OCI-LY3 (cell line): ENCODE results near the gene PIP4K2C.

Experiments
- CTCF ChIP-seq: fragments of 200-600, 300-600 bp; sonication (generic); IDR thresholded peaks from 2 replicates; pipeline ENCODE4 v1.5.1; 2014; ENCODE audit warnings: antibody characterized with exemption, low read length, low read depth
- EZH2phosphoT487 ChIP-seq: fragments of 200-600 bp; shearing (Covaris generic); IDR thresholded peaks from 2 replicates; pipeline ENCODE4 v1.6.1; 2018; ENCODE audit warnings: antibody characterized with exemption, mixed run types, low read depth

DNA sequence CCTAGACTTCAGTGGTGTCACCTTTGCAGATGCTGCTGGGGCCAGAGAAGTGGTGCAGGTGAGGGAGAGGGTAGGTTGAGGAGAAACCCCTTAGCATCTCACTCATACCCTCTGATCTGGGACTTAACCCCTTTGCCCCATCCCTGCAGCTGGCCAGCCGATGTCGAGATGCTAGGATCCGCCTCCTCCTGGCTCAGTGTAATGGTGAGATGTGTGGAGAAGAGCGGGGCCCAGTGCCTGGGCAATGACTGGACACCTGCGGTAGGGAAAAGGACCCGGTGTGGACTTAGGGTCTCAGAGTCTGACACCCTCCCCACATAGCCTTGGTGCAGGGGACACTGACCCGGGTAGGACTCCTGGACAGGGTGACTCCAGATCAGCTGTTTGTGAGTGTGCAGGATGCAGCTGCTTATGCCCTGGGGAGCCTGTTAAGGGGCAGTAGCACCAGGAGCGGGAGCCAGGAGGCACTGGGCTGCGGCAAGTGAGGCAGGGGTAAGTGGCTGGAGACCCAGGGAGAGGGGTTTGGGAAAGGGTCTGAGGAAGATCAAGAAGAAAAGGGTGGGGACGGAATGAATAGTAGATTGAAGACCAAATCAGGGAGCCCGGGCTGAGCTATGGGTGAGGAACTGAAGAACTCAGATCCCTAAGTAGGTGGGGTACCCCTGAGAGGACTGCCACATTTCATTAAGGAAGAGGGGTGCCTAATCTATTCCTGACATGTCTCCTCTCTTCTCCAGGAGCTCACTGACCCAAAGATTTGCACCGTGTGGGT lies 34.5 kb downstream of the PIP4K2C start:
- TF ChIP-seq CTCF, result no peak
- TF ChIP-seq EZH2phosphoT487, result no peak
